OCI-LY7 (cell line): Measurements from ENCODE around the gene ENKD1.
A peak's percentile ranks its signal among the peaks of the same experiment; 100 is the strongest.

Experiments
- EZH2phosphoT487 ChIP-seq: fragments of 200-600 bp; sonication (generic); IDR thresholded peaks from 2 replicates; pipeline ENCODE4 v1.6.1; 2018; ENCODE audit warnings: low read depth, borderline replicate concordance, mild to moderate bottlenecking, mixed run types, antibody characterized with exemption, low read length, moderate library complexity, mixed read lengths
- TF ChIP-seq, protein P1 (sequence below): fragments of 200-600 bp; sonication (generic); conservative IDR thresholded peaks from 2 replicates; pipeline ENCODE4 v1.5.1; 2014; ENCODE audit warnings: mild to moderate bottlenecking, antibody characterized with exemption, low read length, moderate library complexity, mixed read lengths

DNA sequence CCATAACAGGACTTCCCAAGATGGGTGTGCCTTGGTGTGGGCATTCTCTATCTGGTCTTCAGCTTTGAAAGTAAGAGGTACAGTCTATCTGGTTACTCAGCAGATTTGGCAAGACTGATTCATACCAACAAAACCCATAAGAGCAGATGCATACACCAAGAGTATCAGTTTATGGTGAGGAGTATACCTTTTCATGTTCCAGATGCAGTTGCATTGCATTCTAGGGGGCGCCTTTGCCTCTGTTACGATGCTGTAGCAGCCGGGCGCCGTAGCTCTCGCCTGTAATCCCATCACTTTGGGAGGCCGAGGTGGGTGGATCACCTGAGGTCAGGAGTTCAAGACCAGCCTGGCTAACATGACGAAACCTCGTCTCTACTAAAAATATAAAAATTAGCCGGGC, 52.7 kb downstream of the ENKD1 start:
- TF ChIP-seq, protein P1, sequence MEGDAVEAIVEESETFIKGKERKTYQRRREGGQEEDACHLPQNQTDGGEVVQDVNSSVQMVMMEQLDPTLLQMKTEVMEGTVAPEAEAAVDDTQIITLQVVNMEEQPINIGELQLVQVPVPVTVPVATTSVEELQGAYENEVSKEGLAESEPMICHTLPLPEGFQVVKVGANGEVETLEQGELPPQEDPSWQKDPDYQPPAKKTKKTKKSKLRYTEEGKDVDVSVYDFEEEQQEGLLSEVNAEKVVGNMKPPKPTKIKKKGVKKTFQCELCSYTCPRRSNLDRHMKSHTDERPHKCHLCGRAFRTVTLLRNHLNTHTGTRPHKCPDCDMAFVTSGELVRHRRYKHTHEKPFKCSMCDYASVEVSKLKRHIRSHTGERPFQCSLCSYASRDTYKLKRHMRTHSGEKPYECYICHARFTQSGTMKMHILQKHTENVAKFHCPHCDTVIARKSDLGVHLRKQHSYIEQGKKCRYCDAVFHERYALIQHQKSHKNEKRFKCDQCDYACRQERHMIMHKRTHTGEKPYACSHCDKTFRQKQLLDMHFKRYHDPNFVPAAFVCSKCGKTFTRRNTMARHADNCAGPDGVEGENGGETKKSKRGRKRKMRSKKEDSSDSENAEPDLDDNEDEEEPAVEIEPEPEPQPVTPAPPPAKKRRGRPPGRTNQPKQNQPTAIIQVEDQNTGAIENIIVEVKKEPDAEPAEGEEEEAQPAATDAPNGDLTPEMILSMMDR: peak; percentile 66
- TF ChIP-seq EZH2phosphoT487: no peak
